Limb (tissue), 2 donors: ENCODE measurements around the gene XYLT1.
"Not testable (repeated sequence)": the region's sequence is repeated elsewhere in the genome, so short reads cannot be mapped to it uniquely, and the experiment has no call there.

ENCODE experiments used
- DNase-seq, 2 donors: peaks; one replicate each; pipeline ENCODE4 v3.0.0-alpha.2; 2016; ENCODE audit errors: extremely low spot score in 2 of 2

Gene XYLT1

GRCh38 chr16:17491140-17491662, 20.4 kb upstream of the XYLT1 start:
- no peak for DNase-seq

- no peak for DNase-seq
Observed at GRCh38 chr16:17488506-17488905, 17.7 kb upstream of the XYLT1 start.

- no peak for DNase-seq
Observed at GRCh38 chr16:17483351-17483750, 12.6 kb upstream of the XYLT1 start.

- not testable (repeated sequence) for DNase-seq
Observed at GRCh38 chr16:17482341-17482740, 11.6 kb upstream of the XYLT1 start.

- DNase-seq, result no peak
Observed at GRCh38 chr16:17481736-17482135, 11.0 kb upstream of the XYLT1 start.

GRCh38 chr16:17477260-17477545, 6.4 kb upstream of the XYLT1 start:
- not testable (repeated sequence) for DNase-seq

- DNase-seq, result peak; percentile 64 to 82
Observed at GRCh38 chr16:17476414-17477259, 5.9 kb upstream of the XYLT1 start.

GRCh38 chr16:17475104-17475503, 4.3 kb upstream of the XYLT1 start:
- DNase-seq, result no peak

GRCh38 chr16:17474572-17474971, 3.8 kb upstream of the XYLT1 start:
- DNase-seq, result peak in 1 of 2 donors; percentile 53

GRCh38 chr16:17474037-17474436, 3.3 kb upstream of the XYLT1 start:
- no peak for DNase-seq

- DNase-seq, result no peak
Observed at GRCh38 chr16:17471719-17472461, 1.1 kb upstream of the XYLT1 start.

GRCh38 chr16:17470182-17470907, 415 bp downstream of the XYLT1 start:
- DNase-seq, result peak in 1 of 2 donors; percentile 68

GRCh38 chr16:17469741-17470181, 999 bp downstream of the XYLT1 start:
- DNase-seq, result no peak

GRCh38 chr16:17469011-17469740, 1.6 kb downstream of the XYLT1 start:
- DNase-seq, result no peak

GRCh38 chr16:17468611-17469010, 2.1 kb downstream of the XYLT1 start:
- DNase-seq, result no peak

GRCh38 chr16:17467923-17468540, 2.7 kb downstream of the XYLT1 start:
- peak; percentile 86 for DNase-seq

- DNase-seq, result no peak
Observed at GRCh38 chr16:17466876-17467275, 3.9 kb downstream of the XYLT1 start.

GRCh38 chr16:17465460-17465859, 5.3 kb downstream of the XYLT1 start:
- no peak for DNase-seq

- no peak for DNase-seq
Observed at GRCh38 chr16:17463335-17463734, 7.4 kb downstream of the XYLT1 start.

- DNase-seq, result no peak
Observed at GRCh38 chr16:17461951-17462729, 8.6 kb downstream of the XYLT1 start.
